Measurements from ENCODE around the gene CT47A7. TPM values are rescaled to one million over a fixed set of nuclear protein-coding genes. Genes with fewer than 3 reads are reported as not detected.
"Not testable (repeated sequence)": the region's sequence is repeated elsewhere in the genome, so short reads cannot be mapped to it uniquely, and the experiment has no call there.

The CT47A7 gene
- total RNA-seq: not detected
- polyA plus RNA-seq: not detected

DNA sequence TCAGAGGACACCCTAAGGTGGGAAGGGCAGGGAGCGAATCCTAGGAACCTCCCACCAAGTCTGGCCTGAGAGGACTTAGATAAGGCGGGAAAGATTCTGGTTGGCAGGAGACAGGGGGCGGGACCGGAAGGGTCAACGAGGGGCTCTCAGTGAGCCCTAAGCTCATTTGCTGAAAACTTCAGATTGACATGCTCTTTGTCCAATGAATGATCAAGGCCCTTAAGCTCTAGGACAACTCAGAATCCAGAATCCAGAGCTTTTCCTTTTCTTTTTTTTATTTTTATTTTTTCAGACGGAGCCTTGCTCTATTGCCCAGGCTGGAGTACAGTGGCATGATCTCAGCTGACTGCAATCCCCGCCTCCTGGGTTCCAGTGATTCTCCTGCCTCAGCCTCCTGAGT, at the start of gene CT47A7:
CT47A7 (minus strand) TSS at position 101 of the 400 bp plus-strand sequence. CDS start 255 bp downstream, outside the sequence.
- H3K27ac ChIP-seq (ENCODE audit: low read depth); H3K4me1 ChIP-seq (ENCODE audit: insufficient read depth); DNase-seq (ENCODE audit: extremely low spot score); H3K36me3 ChIP-seq (ENCODE audit: insufficient read depth); H3K4me3 ChIP-seq (ENCODE audit: low read depth, low read length): not testable (repeated sequence)
- WGBS: no CpG with 5 or more reads among the region's 7 CpGs

DNA sequence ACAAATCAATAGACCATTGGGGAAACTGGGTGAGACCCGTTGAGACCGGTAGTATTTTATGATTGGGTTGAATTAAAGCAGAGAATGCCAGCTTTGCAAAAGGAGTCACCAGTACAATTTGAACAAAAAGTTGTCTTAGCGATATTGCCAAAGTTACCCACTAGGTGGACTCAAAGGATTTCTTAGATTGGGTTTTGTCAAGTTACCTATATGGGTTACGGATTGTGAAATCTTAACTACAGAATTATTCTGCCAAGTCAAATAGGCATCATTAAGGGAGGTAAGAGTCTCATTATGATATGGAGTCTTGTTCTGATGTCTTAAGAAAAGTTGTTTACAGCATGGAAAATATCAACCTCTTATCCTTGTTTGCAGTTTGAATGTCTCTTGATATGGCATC, 44.2 kb upstream of the CT47A7 start:
- WGBS: 52% methylated on average over 4 of the region's 4 CpGs
- H3K4me1 ChIP-seq (ENCODE audit: insufficient read depth): no peaks in the 10 kb centered on the region
- H3K27ac ChIP-seq (ENCODE audit: low read depth): no peak overlapping the region
- H3K36me3 ChIP-seq (ENCODE audit: insufficient read depth): no peaks in the 10 kb centered on the region
- H3K4me3 ChIP-seq (ENCODE audit: low read depth, low read length): no peak overlapping the region
- no peak for DNase-seq (ENCODE audit: extremely low spot score)

GRCh38 chrX:120999413-120999812, 43.0 kb upstream of the CT47A7 start:
- Histone ChIP-seq H3K4me1 (ENCODE audit: insufficient read depth) (no peaks in the 10 kb centered on the region), H3K27ac (ENCODE audit: low read depth) (no peak overlapping the region), H3K36me3 (ENCODE audit: insufficient read depth) (no peaks in the 10 kb centered on the region), H3K4me3 (ENCODE audit: low read depth, low read length) (no peak overlapping the region)
- DNase-seq (ENCODE audit: extremely low spot score): no peak
- 89% methylated on average over 3 of the region's 3 CpGs for WGBS

DNA sequence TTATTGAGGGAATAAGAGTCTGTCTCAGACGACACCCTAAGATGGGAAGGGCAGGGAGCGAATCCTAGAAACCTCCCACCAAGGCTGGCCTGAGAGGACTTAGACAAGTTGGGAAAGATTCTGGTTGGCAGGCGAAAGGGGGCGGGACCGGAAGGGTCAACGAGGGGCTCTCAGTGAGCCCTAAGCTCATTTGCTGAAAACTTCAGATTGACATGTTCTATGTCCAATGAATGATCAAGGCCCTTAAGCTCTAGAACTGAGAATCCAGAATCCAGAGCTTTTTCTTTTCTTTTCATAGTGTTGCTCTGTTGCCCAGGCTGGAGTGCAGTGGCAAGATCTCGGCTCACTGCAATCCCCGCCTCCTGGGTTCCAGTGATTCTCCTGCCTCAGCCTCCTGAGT, 29.3 kb upstream of the CT47A7 start, which contains the start of gene CT47A1:
CT47A1 (minus strand) TSS at position 101 of the 400 bp plus-strand sequence. CDS start 231 bp downstream, outside the sequence.
- DNase-seq (ENCODE audit: extremely low spot score); H3K36me3 ChIP-seq (ENCODE audit: insufficient read depth); H3K4me1 ChIP-seq (ENCODE audit: insufficient read depth); H3K27ac ChIP-seq (ENCODE audit: low read depth); H3K4me3 ChIP-seq (ENCODE audit: low read depth, low read length): not testable (repeated sequence)
- no CpG with 5 or more reads among the region's 8 CpGs for WGBS

Small RNA genes within 50 kb of the gene (small RNA-seq; reads per million reads assigned to genes)
- gene AL670379.1 (not detected), gene AL670379.10 (not detected), gene AL670379.11 (not detected), gene AL670379.12 (not detected), gene AL670379.2 (not detected), gene AL670379.3 (not detected), gene AL670379.4 (not detected), gene AL670379.5 (not detected), gene AL670379.6 (not detected), gene AL670379.7 (not detected), gene AL670379.8 (not detected), gene AL670379.9 (not detected)

Other genes starting within 250 kb of the CT47A7 start
- gene CT47B1, start 80.7 kb downstream of the CT47A7 start, total RNA-seq: not detected
- not detected for gene CT47B1, start 80.7 kb downstream of the CT47A7 start, polyA plus RNA-seq
- not detected for gene CT47A11, start 19.4 kb downstream of the CT47A7 start, total RNA-seq
- not detected for gene CT47A11, start 19.4 kb downstream of the CT47A7 start, polyA plus RNA-seq
- not detected for gene CT47A10, start 14.6 kb downstream of the CT47A7 start, total RNA-seq
- gene CT47A10, start 14.6 kb downstream of the CT47A7 start, polyA plus RNA-seq: not detected
- not detected for gene CT47A9, start 9.7 kb downstream of the CT47A7 start, total RNA-seq
- gene CT47A9, start 9.7 kb downstream of the CT47A7 start, polyA plus RNA-seq: not detected
- not detected for gene CT47A8, start 4.9 kb downstream of the CT47A7 start, total RNA-seq
- not detected for gene CT47A8, start 4.9 kb downstream of the CT47A7 start, polyA plus RNA-seq
- gene CT47A6, start 4.9 kb upstream of the CT47A7 start, total RNA-seq: not detected
- not detected for gene CT47A6, start 4.9 kb upstream of the CT47A7 start, polyA plus RNA-seq
- gene CT47A5, start 9.7 kb upstream of the CT47A7 start, total RNA-seq: not detected
- gene CT47A5, start 9.7 kb upstream of the CT47A7 start, polyA plus RNA-seq: not detected
- not detected for gene CT47A4, start 14.6 kb upstream of the CT47A7 start, total RNA-seq
- gene CT47A4, start 14.6 kb upstream of the CT47A7 start, polyA plus RNA-seq: not detected
- gene CT47A3, start 19.5 kb upstream of the CT47A7 start, total RNA-seq: not detected
- gene CT47A3, start 19.5 kb upstream of the CT47A7 start, polyA plus RNA-seq: not detected
- gene CT47A2, start 24.3 kb upstream of the CT47A7 start, total RNA-seq: not detected
- not detected for gene CT47A2, start 24.3 kb upstream of the CT47A7 start, polyA plus RNA-seq
- not detected for gene CT47A1, start 29.2 kb upstream of the CT47A7 start, total RNA-seq
- not detected for gene CT47A1, start 29.2 kb upstream of the CT47A7 start, polyA plus RNA-seq
- 3.3 TPM for gene GLUD2, start 91.0 kb upstream of the CT47A7 start, total RNA-seq
- 1.5 TPM for gene GLUD2, start 91.0 kb upstream of the CT47A7 start, polyA plus RNA-seq